HepG2 (cell line): ENCODE results near the gene ITPK1. TPM values are rescaled to one million over a fixed set of nuclear protein-coding genes. Genes with fewer than 3 reads are reported as not detected.

ENCODE experiments used
- ATAC-seq: fragments of 200-7000 bp; cut with Tn5 transposase; 3 replicates; pipeline ENCODE4 v1.9.1; 2020; ENCODE audit warnings: mild to moderate bottlenecking, moderate library complexity
- BruUV-seq: library from RNA; stranded (reverse); fragments of 400-500 nt; replicated peaks from 2 replicates; lab custom pipeline; 2021; lab: Mats Ljungman, UMichigan
- CTCF ChIA-PET: fragments of 300-600 bp; formaldehyde crosslinking; extraction: SDS; loops from one replicate; lab custom pipeline; 2021; ENCODE audit warnings: low total read pairs, inconsistent platforms, low intra/inter-chr PET ratio; lab: Yijun Ruan, JAX
- POLR2A ChIA-PET: fragments of 350-600 bp; sonication (Branson Sonifier 250); formaldehyde crosslinking; loops from one replicate; lab custom pipeline; 2020; ENCODE audit warnings: antibody characterized with exemption, inconsistent platforms; lab: Yijun Ruan, JAX
- DNase-seq: peaks from one replicate; pipeline ENCODE4 v3.0.0-alpha.2; 2015; ENCODE audit warnings: low spot score
- FAIRE-seq: peaks from 3 replicates; lab custom pipeline; 2011; peaks lifted over from hg19 to GRCh38; lab: Jason Lieb, UNC
- H2AFZ ChIP-seq: one replicate; pipeline ENCODE4 v1.6.1; 2011; ENCODE audit warnings: low read length, inconsistent platforms
- H3K27ac ChIP-seq: fragments of 300-600 bp; 3 replicates; pipeline ENCODE4 v1.8.0; 2011; ENCODE audit warnings: mixed run types, mild to moderate bottlenecking, mixed read lengths, low read length, inconsistent platforms; ENCODE audit not compliant: insufficient read depth; ENCODE audit errors: extremely low read length
- H3K27me3 ChIP-seq, 2 experiments: fragments of 200-600 bp in 1 of 2; 2 replicates in 1 of 2; 3 replicates in 1 of 2; pipeline versions ENCODE4 v1.6.0 to v1.8.0; 2011; ENCODE audit warnings: low read length in 2 of 2, mild to moderate bottlenecking in 2 of 2, moderate library complexity in 2 of 2, inconsistent platforms in 1 of 2; ENCODE audit not compliant: insufficient read depth in 2 of 2, control insufficient read depth in 1 of 2
- H3K36me3 ChIP-seq, 2 experiments: fragments of 200-600 bp in 1 of 2; replicated peaks in 1 of 2; 2 replicates in 1 of 2; 3 replicates in 1 of 2; pipeline versions ENCODE4 v1.5.1 to v1.8.0; 2011; ENCODE audit warnings: low read length in 2 of 2, inconsistent platforms in 1 of 2; ENCODE audit not compliant: insufficient read depth in 2 of 2, control insufficient read depth in 1 of 2
- H3K4me1 ChIP-seq: 2 replicates; pipeline ENCODE4 v1.5.1; 2012; ENCODE audit warnings: low read length, inconsistent platforms; ENCODE audit not compliant: insufficient read depth
- H3K4me2 ChIP-seq: 2 replicates; pipeline ENCODE4 v1.6.0; 2011; ENCODE audit warnings: low read depth, low read length, inconsistent platforms
- H3K4me3 ChIP-seq, 3 experiments: fragments of 200-600 bp in 1 of 3; sonication (generic), shearing (Covaris generic) in 1 of 3; replicated peaks in 1 of 3; 2 replicates each; pipeline ENCODE4 v1.5.1; 2011 to 2016; ENCODE audit warnings: low read length in 3 of 3, inconsistent platforms in 2 of 3, low read depth in 2 of 3, mild to moderate bottlenecking in 2 of 3, control low read depth in 1 of 3, mixed read lengths in 1 of 3; ENCODE audit not compliant: insufficient read depth in 1 of 3
- H3K79me2 ChIP-seq: one replicate; pipeline ENCODE4 v1.6.1; 2011; ENCODE audit warnings: low read length, inconsistent platforms; ENCODE audit not compliant: insufficient read depth
- H3K9ac ChIP-seq: 2 replicates; pipeline ENCODE4 v1.6.0; 2011; ENCODE audit warnings: mild to moderate bottlenecking, low read depth, low read length, inconsistent platforms; ENCODE audit not compliant: insufficient read depth
- H3K9me3 ChIP-seq: 2 replicates; pipeline ENCODE4 v1.5.1; 2012; ENCODE audit warnings: mild to moderate bottlenecking, low read length
- H4K20me1 ChIP-seq: 2 replicates; pipeline ENCODE4 v1.6.0; 2011; ENCODE audit warnings: inconsistent platforms, mild to moderate bottlenecking, low read length, moderate library complexity; ENCODE audit not compliant: insufficient read depth
- BRD4 ChIP-seq: sonication (generic); formaldehyde crosslinking; IDR thresholded peaks from 2 replicates; pipeline ENCODE4 v1.4.0; 2020; ENCODE audit warnings: missing genetic modification reagents
- CREM ChIP-seq, 2 experiments: sonication (generic) in 1 of 2; formaldehyde crosslinking in 1 of 2; IDR thresholded peaks; 2 replicates each; pipeline versions ENCODE4 v1.4.0 to v1.6.1; 2016 to 2020; ENCODE audit warnings: antibody characterized with exemption in 1 of 2, mild to moderate bottlenecking in 1 of 2, missing genetic modification reagents in 1 of 2
- ELF1 ChIP-seq: sonication (generic); formaldehyde crosslinking; IDR thresholded peaks from 2 replicates; pipeline ENCODE4 v1.4.0; 2020; ENCODE audit warnings: missing genetic modification reagents
- FOXK1 ChIP-seq: sonication (generic); formaldehyde crosslinking; IDR thresholded peaks from 2 replicates; pipeline ENCODE4 v1.4.0; 2020; ENCODE audit warnings: low read depth, missing genetic modification reagents, borderline replicate concordance
- HOXA7 ChIP-seq: sonication (generic); formaldehyde crosslinking; IDR thresholded peaks from 2 replicates; pipeline ENCODE4 v1.8.1; 2022; ENCODE audit warnings: mild to moderate bottlenecking, missing genetic modification reagents, moderate library complexity
- NFRKB ChIP-seq: fragments of 450-650 bp; IDR thresholded peaks from 2 replicates; pipeline ENCODE4 v1.6.1; 2017
- SRSF4 ChIP-seq: fragments of 200-400 bp; formaldehyde crosslinking; IDR thresholded peaks from one replicate; pipeline ENCODE4 v1.6.1; 2018; ENCODE audit warnings: mild to moderate bottlenecking, low read depth, low read length, moderate library complexity; ENCODE audit not compliant: poor library complexity, severe bottlenecking
- ZKSCAN1 ChIP-seq: fragments of 150-350 bp; IDR thresholded peaks from 2 replicates; pipeline ENCODE4 v1.6.1; 2014; ENCODE audit warnings: low read length
- ZMYM4 ChIP-seq: sonication (generic); formaldehyde crosslinking; IDR thresholded peaks from 2 replicates; pipeline ENCODE4 v1.8.1; 2023; ENCODE audit warnings: mild to moderate bottlenecking, missing genetic modification reagents
- ZNF652 ChIP-seq: IDR thresholded peaks from 2 replicates; pipeline ENCODE4 v1.6.1; 2016; ENCODE audit warnings: low read depth, borderline replicate concordance
- ZNF777 ChIP-seq: sonication (generic); formaldehyde crosslinking; IDR thresholded peaks from 2 replicates; pipeline ENCODE4 v1.4.0; 2020; ENCODE audit warnings: missing genetic modification reagents
- ZZZ3 ChIP-seq: sonication (generic); formaldehyde crosslinking; IDR thresholded peaks from 2 replicates; pipeline ENCODE4 v1.4.0; 2020; ENCODE audit warnings: missing genetic modification reagents, mild to moderate bottlenecking, borderline replicate concordance
- WGBS: methylation state at CpG from one replicate; pipeline ENCODE4 v1.1.6; 2017; ENCODE audit warnings: low lambda C conversion rate; 5-methylcytosine and 5-hydroxymethylcytosine counted together
- in situ Hi-C: cut with HindIII; loops from 2 replicates; pipeline ENCODE4 v1.10.0; 2017; ENCODE audit warnings: low pct_unique_long_range_greater_than_20kb; ENCODE audit not compliant: extremely low pct_ligation_motif_present
- intact Hi-C: fragments of 100-400 bp; cut with micrococcal nuclease; formaldehyde crosslinking; loops from one replicate; pipeline ENCODE4 v1.10.0; 2022; ENCODE audit not compliant: unreplicated experiment
- polyA plus RNA-seq, 8 experiments: library from polyadenylated mRNA; depleted of rRNA in 3 of 8; stranded (reverse) in 7 of 8; unstranded in 1 of 8; fragments of >200 nt; fragmentation: Illumina TruSeq in 4 of 8; extraction: Trizol in 4 of 8; gene quantifications; 2 replicates each; pipeline versions ENCODE4 v1.2.1 to v1.2.3, GENCODE V29; 2011 to 2016; ENCODE audit warnings: low read depth in 4 of 8, missing spikeins in 1 of 8, mixed read lengths in 1 of 8; ENCODE audit not compliant: insufficient read depth in 1 of 8
- total RNA-seq, 5 experiments: library from RNA; depleted of rRNA; stranded (reverse); fragments of >200 nt; fragmentation: Illumina TruSeq; extraction: Trizol; gene quantifications; 2 replicates each; pipeline ENCODE4 v1.2.3, GENCODE V29; 2016; ENCODE audit warnings: low read depth in 1 of 5
- TF ChIP-seq, protein P1 (sequence below): sonication (generic); formaldehyde crosslinking; IDR thresholded peaks from 2 replicates; pipeline ENCODE4 v1.9.0; 2021; ENCODE audit warnings: missing genetic modification reagents, mild to moderate bottlenecking, borderline replicate concordance
- TF ChIP-seq, protein P2 (sequence below): sonication (generic); formaldehyde crosslinking; IDR thresholded peaks from 2 replicates; pipeline ENCODE4 v1.4.0; 2020; ENCODE audit warnings: missing genetic modification reagents
- TF ChIP-seq, protein P3 (sequence below): sonication (generic); formaldehyde crosslinking; IDR thresholded peaks from 2 replicates; pipeline ENCODE4 v1.4.0; 2020; ENCODE audit warnings: missing genetic modification reagents, mild to moderate bottlenecking, borderline replicate concordance

The ITPK1 gene
- total and polyA plus RNA-seq, 2 of the 13 experiments (the other 11 are each of a cell fraction or from before 2014, with no cell fraction given) = 20.5 to 47.5 TPM

DNA sequence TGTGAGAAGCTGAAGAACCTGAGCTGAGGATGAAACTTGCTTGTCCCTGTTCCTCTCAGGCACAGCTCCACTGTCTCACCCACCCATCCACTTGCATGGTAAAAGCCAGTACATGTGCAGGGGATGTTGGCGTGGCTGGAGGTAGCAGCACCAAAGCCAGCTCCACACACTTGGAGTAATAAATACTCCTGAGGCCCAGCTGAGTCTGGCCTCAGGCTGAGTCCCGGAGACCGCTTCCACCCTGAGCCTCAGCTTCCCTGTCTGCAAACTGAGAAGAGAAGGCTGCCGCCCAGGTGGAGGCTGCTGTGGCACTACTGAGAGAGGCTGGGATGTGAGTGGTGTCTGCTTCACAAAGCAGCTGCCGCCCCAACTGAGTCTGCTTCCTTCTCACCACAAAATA lies 173.6 kb downstream of the ITPK1 start (continued):
- TF ChIP-seq BRD4 = no peak

DNA sequence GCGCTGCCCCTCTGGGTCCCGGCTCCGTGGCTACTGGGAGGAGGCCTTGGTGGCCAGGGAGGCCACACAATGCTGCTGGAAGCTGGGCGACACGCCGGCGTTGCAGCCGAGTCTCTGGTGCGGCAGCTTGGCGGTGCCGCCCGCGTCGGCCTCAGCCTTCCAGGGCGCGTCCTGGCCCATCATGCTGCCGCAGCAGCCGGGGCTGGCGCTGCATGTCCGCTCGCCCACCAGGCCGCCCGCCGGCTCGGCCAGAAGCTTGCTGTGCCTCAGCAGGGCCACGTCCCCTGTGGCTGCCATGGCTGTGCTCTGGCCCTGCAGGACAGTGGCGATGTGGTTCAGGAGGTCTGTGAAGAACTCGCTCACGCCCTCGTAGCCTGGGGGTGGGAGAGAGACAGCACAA lies 174.2 kb downstream of the ITPK1 start:
- H3K27ac ChIP-seq = no peak overlapping the region
- in situ Hi-C loops = no loop called here
- 97% methylated on average over 24 of the region's 30 CpGs for WGBS
- TF ChIP-seq SRSF4 = no peak
- TF ChIP-seq HOXA7 (CRISPR knock-in tag) = no peak
- no peak for TF ChIP-seq ELF1
- TF ChIP-seq ZMYM4 (CRISPR knock-in tag) = no peak
- no peak for TF ChIP-seq ZKSCAN1
- TF ChIP-seq CREM (IDR thresholded peaks at IDR 0.05) = no peak
- TF ChIP-seq CREM (CRISPR knock-in tag; IDR thresholded peaks at IDR 0.05) = no peak
- TF ChIP-seq, protein P1, sequence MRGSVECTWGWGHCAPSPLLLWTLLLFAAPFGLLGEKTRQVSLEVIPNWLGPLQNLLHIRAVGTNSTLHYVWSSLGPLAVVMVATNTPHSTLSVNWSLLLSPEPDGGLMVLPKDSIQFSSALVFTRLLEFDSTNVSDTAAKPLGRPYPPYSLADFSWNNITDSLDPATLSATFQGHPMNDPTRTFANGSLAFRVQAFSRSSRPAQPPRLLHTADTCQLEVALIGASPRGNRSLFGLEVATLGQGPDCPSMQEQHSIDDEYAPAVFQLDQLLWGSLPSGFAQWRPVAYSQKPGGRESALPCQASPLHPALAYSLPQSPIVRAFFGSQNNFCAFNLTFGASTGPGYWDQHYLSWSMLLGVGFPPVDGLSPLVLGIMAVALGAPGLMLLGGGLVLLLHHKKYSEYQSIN = no peak
- no peak for TF ChIP-seq FOXK1
- TF ChIP-seq ZNF652 = no peak
- TF ChIP-seq, protein P2, sequence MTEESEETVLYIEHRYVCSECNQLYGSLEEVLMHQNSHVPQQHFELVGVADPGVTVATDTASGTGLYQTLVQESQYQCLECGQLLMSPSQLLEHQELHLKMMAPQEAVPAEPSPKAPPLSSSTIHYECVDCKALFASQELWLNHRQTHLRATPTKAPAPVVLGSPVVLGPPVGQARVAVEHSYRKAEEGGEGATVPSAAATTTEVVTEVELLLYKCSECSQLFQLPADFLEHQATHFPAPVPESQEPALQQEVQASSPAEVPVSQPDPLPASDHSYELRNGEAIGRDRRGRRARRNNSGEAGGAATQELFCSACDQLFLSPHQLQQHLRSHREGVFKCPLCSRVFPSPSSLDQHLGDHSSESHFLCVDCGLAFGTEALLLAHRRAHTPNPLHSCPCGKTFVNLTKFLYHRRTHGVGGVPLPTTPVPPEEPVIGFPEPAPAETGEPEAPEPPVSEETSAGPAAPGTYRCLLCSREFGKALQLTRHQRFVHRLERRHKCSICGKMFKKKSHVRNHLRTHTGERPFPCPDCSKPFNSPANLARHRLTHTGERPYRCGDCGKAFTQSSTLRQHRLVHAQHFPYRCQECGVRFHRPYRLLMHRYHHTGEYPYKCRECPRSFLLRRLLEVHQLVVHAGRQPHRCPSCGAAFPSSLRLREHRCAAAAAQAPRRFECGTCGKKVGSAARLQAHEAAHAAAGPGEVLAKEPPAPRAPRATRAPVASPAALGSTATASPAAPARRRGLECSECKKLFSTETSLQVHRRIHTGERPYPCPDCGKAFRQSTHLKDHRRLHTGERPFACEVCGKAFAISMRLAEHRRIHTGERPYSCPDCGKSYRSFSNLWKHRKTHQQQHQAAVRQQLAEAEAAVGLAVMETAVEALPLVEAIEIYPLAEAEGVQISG = no peak
- TF ChIP-seq ZNF777 (CRISPR knock-in tag) = no peak
- no peak for TF ChIP-seq ZZZ3 (CRISPR knock-in tag)
- TF ChIP-seq, protein P3, sequence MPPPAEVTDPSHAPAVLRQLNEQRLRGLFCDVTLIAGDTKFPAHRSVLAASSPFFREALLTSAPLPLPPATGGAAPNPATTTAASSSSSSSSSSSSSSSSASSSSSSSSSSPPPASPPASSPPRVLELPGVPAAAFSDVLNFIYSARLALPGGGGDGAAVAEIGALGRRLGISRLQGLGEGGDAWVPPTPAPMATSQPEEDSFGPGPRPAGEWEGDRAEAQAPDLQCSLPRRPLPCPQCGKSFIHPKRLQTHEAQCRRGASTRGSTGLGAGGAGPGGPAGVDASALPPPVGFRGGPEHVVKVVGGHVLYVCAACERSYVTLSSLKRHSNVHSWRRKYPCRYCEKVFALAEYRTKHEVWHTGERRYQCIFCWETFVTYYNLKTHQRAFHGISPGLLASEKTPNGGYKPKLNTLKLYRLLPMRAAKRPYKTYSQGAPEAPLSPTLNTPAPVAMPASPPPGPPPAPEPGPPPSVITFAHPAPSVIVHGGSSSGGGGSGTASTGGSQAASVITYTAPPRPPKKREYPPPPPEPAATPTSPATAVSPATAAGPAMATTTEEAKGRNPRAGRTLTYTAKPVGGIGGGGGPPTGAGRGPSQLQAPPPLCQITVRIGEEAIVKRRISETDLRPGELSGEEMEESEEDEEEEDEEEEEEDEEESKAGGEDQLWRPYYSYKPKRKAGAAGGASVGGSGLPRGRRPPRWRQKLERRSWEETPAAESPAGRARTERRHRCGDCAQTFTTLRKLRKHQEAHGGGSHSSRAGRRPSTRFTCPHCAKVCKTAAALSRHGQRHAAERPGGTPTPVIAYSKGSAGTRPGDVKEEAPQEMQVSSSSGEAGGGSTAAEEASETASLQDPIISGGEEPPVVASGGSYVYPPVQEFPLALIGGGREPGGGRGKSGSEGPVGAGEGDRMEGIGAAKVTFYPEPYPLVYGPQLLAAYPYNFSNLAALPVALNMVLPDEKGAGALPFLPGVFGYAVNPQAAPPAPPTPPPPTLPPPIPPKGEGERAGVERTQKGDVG (CRISPR knock-in tag) = no peak
- no peak for TF ChIP-seq NFRKB

More for the DNA sequence above, 174.2 kb downstream of the ITPK1 start:
- Histone ChIP-seq H3K9ac (no peak overlapping the region), H3K9me3 (no peaks in the 10 kb centered on the region), H3K79me2 (no peaks in the 10 kb centered on the region), H2AFZ (no peak overlapping the region), H3K4me2 (no peak overlapping the region), H4K20me1 (no peaks in the 10 kb centered on the region), H3K27me3 (no peaks in the 10 kb centered on the region), H3K36me3 (peaks cover 2 to 4% of the 10 kb centered on the region in 2 experiments; a peak in 3 of 5 replicates), H3K4me1 (no peaks in the 10 kb centered on the region), H3K4me3 (no peak overlapping the region)
- BruUV-seq = no TSS peak
- ChIA-PET CTCF (no interaction called here), POLR2A (no interaction called here)
- FAIRE-seq (no peak), DNase-seq (no peak), ATAC-seq (no peak)
- intact Hi-C loops = no loop called here
